Measurements from ENCODE around the gene FBXL7.

DNA sequence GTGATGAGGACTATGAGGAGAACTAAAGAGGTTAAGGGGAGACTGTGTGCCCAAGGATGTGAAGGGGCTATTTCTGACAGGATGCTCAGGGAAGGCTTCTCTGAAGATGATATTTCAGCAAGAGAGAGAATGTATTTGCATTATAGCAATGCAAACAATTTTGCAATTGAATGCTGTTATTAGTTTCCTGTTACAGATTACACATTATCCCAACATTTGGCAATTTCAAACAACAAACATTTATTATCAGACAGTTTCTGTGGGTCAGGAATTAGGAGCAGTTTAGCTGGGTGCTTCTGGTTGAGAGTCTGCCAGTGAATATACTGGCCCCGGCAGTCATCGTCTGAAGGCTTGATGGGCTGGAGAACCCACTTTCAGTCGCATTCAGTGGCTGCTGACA is 451.6 kb downstream of the FBXL7 start:
- no peak for TF ChIP-seq CTCF (IDR thresholded peaks at IDR 0.05)
- TF ChIP-seq EZH2 (IDR thresholded peaks at IDR 0.05), result no peak
- TF ChIP-seq EZH2phosphoT487 (IDR thresholded peaks at IDR 0.05), result no peak
